HepG2 (cell line): Measurements from ENCODE around the gene IQCE. TPM values are rescaled to one million over a fixed set of nuclear protein-coding genes. Genes with fewer than 3 reads are reported as not detected.
A peak's percentile ranks its signal among the peaks of the same experiment; 100 is the strongest.

Experiments used
- ASH2L ChIP-seq: fragments of 300-600, 200-600 bp; sonication (generic); IDR thresholded peaks from 2 replicates; pipeline ENCODE4 v1.7.0; 2017; ENCODE audit warnings: low read depth, mild to moderate bottlenecking, moderate library complexity, mixed read lengths, low read length; ENCODE audit not compliant: insufficient read length
- BCL3 ChIP-seq: sonication (generic); formaldehyde crosslinking; IDR thresholded peaks from 2 replicates; pipeline ENCODE4 v1.5.1; 2020; ENCODE audit warnings: mild to moderate bottlenecking, missing genetic modification reagents, moderate library complexity
- DMTF1 ChIP-seq: sonication (generic); formaldehyde crosslinking; IDR thresholded peaks from 2 replicates; pipeline ENCODE4 v1.4.0; 2020; ENCODE audit warnings: mild to moderate bottlenecking, missing genetic modification reagents
- FLYWCH1 ChIP-seq: sonication (generic); formaldehyde crosslinking; IDR thresholded peaks from 2 replicates; pipeline ENCODE4 v1.8.1; 2023; ENCODE audit warnings: mild to moderate bottlenecking, missing genetic modification reagents
- FOXC1 ChIP-seq: sonication (generic); formaldehyde crosslinking; IDR thresholded peaks from 2 replicates; pipeline ENCODE4 v1.8.0; 2022; ENCODE audit warnings: mild to moderate bottlenecking, missing genetic modification reagents, borderline replicate concordance
- GPBP1L1 ChIP-seq: sonication (generic); formaldehyde crosslinking; IDR thresholded peaks from 2 replicates; pipeline ENCODE4 v1.5.0; 2020; ENCODE audit warnings: mild to moderate bottlenecking, missing genetic modification reagents
- IRX3 ChIP-seq: sonication (generic); formaldehyde crosslinking; IDR thresholded peaks from 2 replicates; pipeline ENCODE4 v1.8.1; 2023; ENCODE audit warnings: mild to moderate bottlenecking, low read depth, missing genetic modification reagents, borderline replicate concordance
- MTERF4 ChIP-seq: sonication (generic); formaldehyde crosslinking; IDR thresholded peaks from 2 replicates; pipeline ENCODE4 v1.8.0; 2023; ENCODE audit warnings: mild to moderate bottlenecking, missing genetic modification reagents
- MTF2 ChIP-seq: sonication (generic); formaldehyde crosslinking; IDR thresholded peaks from 2 replicates; pipeline ENCODE4 v1.5.0; 2020; ENCODE audit warnings: missing genetic modification reagents, borderline replicate concordance
- MZF1 ChIP-seq: sonication (generic); formaldehyde crosslinking; IDR thresholded peaks from 2 replicates; pipeline ENCODE4 v1.8.1; 2023; ENCODE audit warnings: mild to moderate bottlenecking, missing genetic modification reagents, borderline replicate concordance
- NCOA2 ChIP-seq: sonication (generic); formaldehyde crosslinking; IDR thresholded peaks from 2 replicates; pipeline ENCODE4 v1.8.0; 2022; ENCODE audit warnings: inconsistent platforms
- NFYB ChIP-seq: sonication (generic); formaldehyde crosslinking; IDR thresholded peaks from 2 replicates; pipeline ENCODE4 v1.4.0; 2020; ENCODE audit warnings: missing genetic modification reagents
- PCBP1 ChIP-seq: fragments of 200-400 bp; formaldehyde crosslinking; IDR thresholded peaks from 2 replicates; pipeline ENCODE4 v1.6.1; 2017; ENCODE audit warnings: mild to moderate bottlenecking, low read depth, low read length, borderline replicate concordance
- PHB2 ChIP-seq: fragments of 450-650 bp; IDR thresholded peaks from 2 replicates; pipeline ENCODE4 v1.6.1; 2018; ENCODE audit not compliant: partially characterized antibody
- PITX1 ChIP-seq: sonication (generic); formaldehyde crosslinking; IDR thresholded peaks from 2 replicates; pipeline ENCODE4 v1.5.1; 2020; ENCODE audit warnings: mild to moderate bottlenecking, missing genetic modification reagents
- REPIN1 ChIP-seq: sonication (generic); formaldehyde crosslinking; IDR thresholded peaks from 2 replicates; pipeline ENCODE4 v1.8.0; 2022; ENCODE audit warnings: missing genetic modification reagents, low read depth, mild to moderate bottlenecking, borderline replicate concordance
- SIN3A ChIP-seq: IDR thresholded peaks from 2 replicates; pipeline ENCODE4 v1.6.1; 2011; ENCODE audit warnings: low read depth, mild to moderate bottlenecking, control low read depth, low read length, borderline replicate concordance
- ZGPAT ChIP-seq: IDR thresholded peaks from 2 replicates; pipeline ENCODE4 v1.6.1; 2016; ENCODE audit warnings: mild to moderate bottlenecking
- ZNF160 ChIP-seq: sonication (generic); formaldehyde crosslinking; IDR thresholded peaks from 2 replicates; pipeline ENCODE4 v1.8.0; 2022; ENCODE audit warnings: mild to moderate bottlenecking, inconsistent platforms, missing genetic modification reagents
- ZNF251 ChIP-seq: sonication (generic); formaldehyde crosslinking; IDR thresholded peaks from 2 replicates; pipeline ENCODE4 v1.9.0; 2021; ENCODE audit warnings: mild to moderate bottlenecking, missing genetic modification reagents
- ZNF563 ChIP-seq: sonication (generic); formaldehyde crosslinking; IDR thresholded peaks from 2 replicates; pipeline ENCODE4 v1.8.0; 2022; ENCODE audit warnings: mild to moderate bottlenecking, moderate library complexity, missing genetic modification reagents
- ZNF572 ChIP-seq: sonication (generic); formaldehyde crosslinking; IDR thresholded peaks from 2 replicates; pipeline ENCODE4 v1.5.1; 2020; ENCODE audit warnings: mild to moderate bottlenecking, missing genetic modification reagents
- polyA plus RNA-seq, 8 experiments: library from polyadenylated mRNA; depleted of rRNA in 3 of 8; stranded (reverse) in 7 of 8; unstranded in 1 of 8; fragments of >200 nt; fragmentation: Illumina TruSeq in 4 of 8; extraction: Trizol in 4 of 8; gene quantifications; 2 replicates each; pipeline versions ENCODE4 v1.2.1 to v1.2.3, GENCODE V29; 2011 to 2016; ENCODE audit warnings: low read depth in 4 of 8, missing spikeins in 1 of 8, mixed read lengths in 1 of 8; ENCODE audit not compliant: insufficient read depth in 1 of 8
- total RNA-seq, 5 experiments: library from RNA; depleted of rRNA; stranded (reverse); fragments of >200 nt; fragmentation: Illumina TruSeq; extraction: Trizol; gene quantifications; 2 replicates each; pipeline ENCODE4 v1.2.3, GENCODE V29; 2016; ENCODE audit warnings: low read depth in 1 of 5

The IQCE gene
- total and polyA plus RNA-seq, 2 of the 13 experiments (the other 11 are each of a cell fraction or from before 2014, with no cell fraction given), result 1.5 to 2.5 TPM

GRCh38 chr7:2555121-2556052 is 3.4 kb upstream of the IQCE start, which contains the start of gene BRAT1 (continued):
- TF ChIP-seq NCOA2 (CRISPR knock-in tag) (no peak), NFYB (CRISPR knock-in tag) (no peak), FLYWCH1 (CRISPR knock-in tag) (no peak), FOXC1 (CRISPR knock-in tag) (peak; percentile 24), ZNF563 (CRISPR knock-in tag) (no peak), PCBP1 (no peak), SIN3A (peak; percentile 21; the same call in 1 of the 2 replicates), GPBP1L1 (CRISPR knock-in tag) (no peak), MTF2 (CRISPR knock-in tag) (no peak), ZGPAT (CRISPR knock-in tag) (peak; percentile 70; the same call in 1 of the 2 replicates), ZNF572 (CRISPR knock-in tag) (no peak), PITX1 (CRISPR knock-in tag) (peak; percentile 20; the same call in 1 of the 2 replicates), REPIN1 (CRISPR knock-in tag) (peak; percentile 78), BCL3 (no peak), MZF1 (no peak), ZNF251 (CRISPR knock-in tag) (no peak), ZNF160 (0 out of 2 replicates have a peak, but pooled peaks have one; percentile 34), DMTF1 (CRISPR knock-in tag) (no peak), IRX3 (CRISPR knock-in tag) (no peak), MTERF4 (CRISPR knock-in tag) (no peak), ASH2L (peak; percentile 64), PHB2 (no peak)
